Measurements from ENCODE around the gene TBC1D10B.

Gene TBC1D10B

DNA sequence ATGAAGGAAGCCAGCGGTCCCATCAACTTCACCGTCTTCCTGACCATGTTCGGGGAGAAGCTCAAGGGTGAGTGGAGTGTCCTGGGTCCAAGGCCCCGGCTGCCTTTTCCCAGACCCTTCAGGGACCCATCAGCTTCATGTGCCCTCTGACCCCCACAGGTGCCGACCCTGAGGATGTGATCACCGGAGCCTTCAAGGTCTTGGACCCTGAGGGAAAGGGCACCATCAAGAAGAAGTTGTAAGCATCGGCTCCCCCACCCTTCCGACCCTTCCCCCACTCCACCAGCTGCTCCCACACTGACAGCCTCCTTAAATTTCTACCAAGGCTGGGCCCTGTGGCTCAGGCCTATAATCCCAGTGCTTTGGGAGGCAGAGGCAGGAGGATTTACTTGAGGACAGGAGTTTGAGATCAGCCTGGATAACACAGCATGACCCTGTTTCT lies 6.2 kb upstream of the TBC1D10B start:
- no peak overlapping the region for H3K4me3 ChIP-seq (ENCODE audit: low read length)
- DNase-seq (ENCODE audit: low read depth), result no peak
- TF ChIP-seq, protein P1, sequence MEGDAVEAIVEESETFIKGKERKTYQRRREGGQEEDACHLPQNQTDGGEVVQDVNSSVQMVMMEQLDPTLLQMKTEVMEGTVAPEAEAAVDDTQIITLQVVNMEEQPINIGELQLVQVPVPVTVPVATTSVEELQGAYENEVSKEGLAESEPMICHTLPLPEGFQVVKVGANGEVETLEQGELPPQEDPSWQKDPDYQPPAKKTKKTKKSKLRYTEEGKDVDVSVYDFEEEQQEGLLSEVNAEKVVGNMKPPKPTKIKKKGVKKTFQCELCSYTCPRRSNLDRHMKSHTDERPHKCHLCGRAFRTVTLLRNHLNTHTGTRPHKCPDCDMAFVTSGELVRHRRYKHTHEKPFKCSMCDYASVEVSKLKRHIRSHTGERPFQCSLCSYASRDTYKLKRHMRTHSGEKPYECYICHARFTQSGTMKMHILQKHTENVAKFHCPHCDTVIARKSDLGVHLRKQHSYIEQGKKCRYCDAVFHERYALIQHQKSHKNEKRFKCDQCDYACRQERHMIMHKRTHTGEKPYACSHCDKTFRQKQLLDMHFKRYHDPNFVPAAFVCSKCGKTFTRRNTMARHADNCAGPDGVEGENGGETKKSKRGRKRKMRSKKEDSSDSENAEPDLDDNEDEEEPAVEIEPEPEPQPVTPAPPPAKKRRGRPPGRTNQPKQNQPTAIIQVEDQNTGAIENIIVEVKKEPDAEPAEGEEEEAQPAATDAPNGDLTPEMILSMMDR (IDR thresholded peaks at IDR 0.05; ENCODE audit: insufficient read depth, low read depth, low read length, missing control alignments), result no peak

GRCh38 chr16:30375864-30376263 lies 5.6 kb upstream of the TBC1D10B start:
- no peak for DNase-seq (ENCODE audit: low read depth)
- TF ChIP-seq, protein P1 (IDR thresholded peaks at IDR 0.05; ENCODE audit: insufficient read depth, low read depth, low read length, missing control alignments), result no peak
- no peak overlapping the region for H3K4me3 ChIP-seq (ENCODE audit: low read length)

DNA sequence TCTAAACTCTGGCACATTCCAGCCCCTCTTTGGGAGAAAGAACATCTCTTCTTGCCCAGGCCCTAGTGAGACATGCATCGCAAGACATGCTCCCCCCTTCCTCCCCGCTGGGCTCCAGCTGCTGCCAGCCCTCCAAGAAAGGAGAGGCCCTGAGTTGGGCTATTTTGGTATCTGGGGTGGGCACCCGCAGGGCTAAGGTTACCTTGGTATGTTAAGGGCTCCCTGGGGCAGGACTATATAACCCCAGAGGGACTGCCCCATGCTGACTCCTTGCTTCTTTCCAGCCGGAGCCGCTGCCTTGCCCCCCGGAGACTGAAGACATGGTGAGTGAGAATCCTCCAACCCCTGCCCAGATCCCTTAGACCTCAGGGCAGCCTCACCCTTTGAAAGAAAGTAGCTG lies 4.2 kb upstream of the TBC1D10B start, which contains the start of gene MYL11:
Gene MYL11 (plus strand): TSS at position 265 of the 400 bp plus-strand sequence. CDS start 56 bp downstream, at position 321.
- no peak for DNase-seq (ENCODE audit: low read depth)
- H3K4me3 ChIP-seq (ENCODE audit: low read length), result no peak within 1 kb of the TSS
- TF ChIP-seq, protein P1 (IDR thresholded peaks at IDR 0.05; ENCODE audit: insufficient read depth, low read depth, low read length, missing control alignments), result no peak

DNA sequence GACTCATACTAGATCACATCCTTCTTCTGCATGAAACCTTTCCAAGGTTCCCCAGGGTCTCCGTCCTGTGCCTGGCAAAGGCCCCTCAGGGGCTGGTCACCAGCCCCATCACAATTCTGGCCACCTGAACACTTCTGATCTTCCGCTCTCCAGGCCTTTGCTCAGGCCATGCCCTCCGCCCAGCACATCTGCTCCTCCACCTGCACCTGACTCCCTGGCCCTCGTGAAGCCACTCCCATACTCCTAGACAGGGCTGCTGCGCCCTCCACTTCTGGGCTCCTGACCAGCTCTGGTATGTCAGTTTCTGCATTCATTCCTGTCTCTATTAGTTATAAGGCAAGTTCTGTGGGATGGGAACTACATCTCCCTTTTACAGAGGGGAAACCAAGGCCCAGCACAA lies 2.4 kb upstream of the TBC1D10B start:
- DNase-seq (ENCODE audit: low read depth), result no peak
- no peak overlapping the region for H3K4me3 ChIP-seq (ENCODE audit: low read length)
- TF ChIP-seq, protein P1 (IDR thresholded peaks at IDR 0.05; ENCODE audit: insufficient read depth, low read depth, low read length, missing control alignments), result no peak

DNA sequence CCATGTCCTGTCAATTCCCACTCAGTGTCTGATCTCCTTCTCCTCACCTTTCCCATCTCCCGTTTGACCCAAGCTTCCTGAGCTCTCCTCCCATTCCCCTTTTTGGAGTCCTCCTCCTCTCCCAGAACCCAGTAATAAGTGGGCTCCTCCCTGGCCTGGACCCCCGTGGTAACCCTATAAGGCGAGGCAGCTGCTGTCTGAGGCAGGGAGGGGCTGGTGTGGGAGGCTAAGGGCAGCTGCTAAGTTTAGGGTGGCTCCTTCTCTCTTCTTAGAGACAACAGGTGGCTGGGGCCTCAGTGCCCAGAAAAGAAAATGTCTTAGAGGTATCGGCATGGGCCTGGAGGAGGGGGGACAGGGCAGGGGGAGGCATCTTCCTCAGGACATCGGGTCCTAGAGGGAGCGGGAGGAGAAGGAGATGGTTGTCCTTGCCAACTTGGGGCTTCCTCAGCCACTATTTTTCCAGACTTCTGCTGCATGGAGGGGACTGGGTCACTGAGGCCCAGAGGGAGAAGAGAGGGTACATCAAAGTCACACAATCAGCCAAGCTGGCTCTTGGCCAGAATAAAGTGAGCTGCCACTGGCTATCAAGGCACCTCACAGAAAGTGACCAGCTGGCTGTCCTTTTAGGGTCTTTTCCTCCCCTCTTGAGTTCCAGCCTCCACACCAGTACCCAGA lies 1.9 kb upstream of the TBC1D10B start:
- H3K4me3 ChIP-seq (ENCODE audit: low read length), result no peak overlapping the region
- TF ChIP-seq, protein P1 (IDR thresholded peaks at IDR 0.05; ENCODE audit: insufficient read depth, low read depth, low read length, missing control alignments), result no peak
- no peak for DNase-seq (ENCODE audit: low read depth)

- TF ChIP-seq, protein P1 (IDR thresholded peaks at IDR 0.05; ENCODE audit: insufficient read depth, low read depth, low read length, missing control alignments), result no peak
- peak overlapping the region; percentile 52 for H3K4me3 ChIP-seq (ENCODE audit: low read length)
- DNase-seq (ENCODE audit: low read depth), result no peak
Observed at GRCh38 chr16:30371248-30371816, 1.0 kb upstream of the TBC1D10B start.

Data from epithelial cell of esophagus (primary cell).